EL (cell line): Measurements from ENCODE around the gene EYS.
A peak's percentile ranks its signal among the peaks of the same experiment; 100 is the strongest.
"Not testable (repeated sequence)": the region's sequence is repeated elsewhere in the genome, so short reads cannot be mapped to it uniquely, and the experiment has no call there.

Experiments used
- DNase-seq: peaks from one replicate; pipeline ENCODE4 v3.0.0-alpha.2; 2016

EYS gene

DNA sequence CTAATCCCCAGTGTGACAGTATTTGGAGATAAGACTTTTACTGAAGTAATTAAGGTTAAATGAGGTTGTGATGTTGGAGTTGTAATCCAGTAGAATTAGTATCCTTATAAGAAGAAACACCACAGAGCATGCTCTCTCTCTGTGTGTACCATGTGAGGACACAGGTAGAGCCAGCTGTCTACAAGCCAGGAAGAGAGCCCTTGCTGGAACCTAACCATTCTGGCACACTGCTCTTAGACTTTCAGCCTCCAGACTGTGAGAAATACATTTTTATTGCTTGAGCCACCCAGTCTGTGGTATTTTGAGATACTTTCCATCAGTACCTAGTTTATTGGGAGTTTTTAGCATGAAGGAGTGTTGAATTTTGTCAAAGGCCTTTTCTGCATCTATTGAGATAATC, 1961.2 kb downstream of the EYS start:
- no peak for DNase-seq

DNA sequence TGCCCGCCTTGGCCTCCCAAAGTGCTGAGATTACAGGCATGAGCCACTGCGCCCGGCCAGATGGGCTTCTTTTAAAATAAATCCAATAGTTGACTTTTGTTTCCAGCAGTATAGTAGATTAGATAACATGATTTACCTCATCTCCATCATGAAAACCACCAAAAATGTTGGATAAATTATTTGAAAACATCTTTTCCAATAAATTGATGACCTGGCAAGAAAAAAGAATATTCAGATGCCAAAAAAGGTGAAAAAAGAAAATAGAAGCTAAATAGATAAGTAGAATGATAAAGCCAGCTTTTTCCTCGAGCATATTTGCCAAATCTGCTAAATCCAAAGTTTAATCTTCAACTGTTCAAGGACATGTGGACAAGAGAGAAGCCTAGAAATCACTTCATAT, 1962.2 kb downstream of the EYS start:
- no peak for DNase-seq

DNA sequence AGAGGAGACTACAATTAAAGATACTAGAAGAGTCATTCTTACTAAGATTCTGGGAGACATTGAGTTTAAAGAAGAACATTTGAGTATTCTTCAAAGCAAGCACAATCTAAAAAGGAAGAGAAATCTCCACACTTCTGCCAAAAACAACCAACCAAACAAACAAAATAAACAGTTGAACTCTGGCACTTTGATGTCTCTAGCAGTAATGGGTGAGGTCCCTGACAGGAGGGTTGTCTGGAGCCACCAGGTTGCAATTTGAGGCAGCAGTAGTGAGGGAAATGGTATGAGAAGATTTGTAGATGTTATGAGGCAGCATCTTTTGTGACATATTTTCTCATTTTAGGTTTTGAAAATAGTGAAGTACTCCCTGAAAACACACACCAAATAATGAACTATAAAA, 1963.3 kb downstream of the EYS start:
- no peak for DNase-seq

DNA sequence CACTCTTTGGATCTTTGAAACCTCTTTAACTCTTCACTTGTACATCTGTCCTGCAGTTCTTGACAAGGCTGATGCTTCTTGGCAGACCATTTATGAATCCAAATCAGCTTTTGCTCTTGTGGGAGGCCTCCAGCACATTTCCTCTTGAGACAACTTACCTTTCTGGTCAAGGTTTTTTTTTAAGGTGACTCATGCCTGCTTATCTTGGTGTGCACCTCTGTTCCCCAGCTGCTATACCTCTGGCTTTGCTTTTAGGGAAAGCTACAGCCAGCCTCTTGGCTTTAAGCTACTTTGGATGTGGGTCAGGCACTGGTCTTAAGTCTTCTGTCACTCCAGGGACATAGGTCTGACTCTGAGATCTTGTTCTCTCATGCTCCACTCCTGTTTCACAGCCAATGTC, 1965.0 kb downstream of the EYS start:
- DNase-seq: no peak

DNA sequence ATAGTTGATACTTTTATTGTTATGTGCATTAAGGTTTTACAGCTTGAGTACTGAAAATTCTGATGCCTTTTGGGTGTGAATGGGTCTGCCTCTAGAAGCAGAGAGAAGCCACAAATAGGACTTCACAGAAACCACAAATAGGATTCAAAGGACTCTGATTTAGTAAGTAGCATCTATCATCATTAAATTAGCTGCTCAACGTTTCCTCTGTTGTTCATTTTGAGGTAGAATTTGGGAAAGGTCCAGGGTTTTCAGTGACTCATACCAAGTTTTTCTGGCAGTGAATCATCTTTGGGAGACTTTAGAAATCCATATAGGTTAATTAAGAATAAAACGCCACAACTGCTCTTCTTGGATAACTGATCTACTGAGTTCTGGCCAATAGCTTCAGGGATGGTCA, 1966.3 kb downstream of the EYS start:
- DNase-seq: peak; percentile 70

- DNase-seq: no peak
These were observed 1967.8 kb downstream of the EYS start for GRCh38 chr6:63739094-63739687.

- not testable (repeated sequence) for DNase-seq
These were observed 1968.8 kb downstream of the EYS start for GRCh38 chr6:63738190-63738589.

- DNase-seq: no peak
These were observed 1972.1 kb downstream of the EYS start for GRCh38 chr6:63734923-63735322.

- peak; percentile 17 for DNase-seq
These were observed 1974.7 kb downstream of the EYS start for GRCh38 chr6:63732336-63732735.

DNA sequence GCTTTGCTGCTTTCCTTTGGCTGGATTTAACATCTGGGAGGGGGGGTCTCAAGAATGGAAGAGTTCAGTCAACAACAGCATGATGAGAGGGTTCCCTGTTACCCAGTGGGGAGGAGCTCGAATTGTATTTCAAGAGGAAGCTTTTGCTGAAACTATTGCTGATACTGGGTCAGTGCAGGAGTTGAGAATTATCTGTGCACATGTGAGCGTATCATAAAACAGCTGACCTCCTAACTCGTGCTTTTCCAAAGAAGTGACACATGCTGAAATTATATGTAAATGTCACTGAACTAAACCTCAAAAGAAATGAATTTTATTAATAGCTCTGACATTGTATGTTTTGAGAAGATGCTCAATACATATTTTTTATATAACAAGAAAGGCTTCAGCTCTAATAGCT, 1975.1 kb downstream of the EYS start:
- peak; percentile 7 for DNase-seq

- DNase-seq: no peak
These were observed 1976.7 kb downstream of the EYS start for GRCh38 chr6:63730311-63730710.

GRCh38 chr6:63724721-63725120, 1982.3 kb downstream of the EYS start:
- no peak for DNase-seq

DNA sequence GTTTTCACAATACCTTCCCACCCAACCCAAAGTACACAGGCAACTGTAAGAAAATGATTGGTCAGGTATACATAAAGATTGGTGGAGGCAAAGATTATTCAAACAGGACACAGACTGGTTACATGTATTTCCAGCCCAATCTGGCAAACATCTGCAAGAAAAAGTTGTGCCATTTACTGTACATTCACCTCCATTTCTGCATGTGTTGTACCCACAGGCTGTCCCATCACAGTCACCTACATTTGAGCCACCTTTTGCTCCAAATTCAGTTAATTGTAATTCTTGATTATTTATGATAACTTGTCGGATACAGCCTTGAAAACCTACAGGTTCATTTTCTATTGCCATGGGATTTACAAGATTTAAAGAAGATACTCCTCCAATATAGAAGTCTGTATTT, 1985.8 kb downstream of the EYS start:
- no peak for DNase-seq

DNA sequence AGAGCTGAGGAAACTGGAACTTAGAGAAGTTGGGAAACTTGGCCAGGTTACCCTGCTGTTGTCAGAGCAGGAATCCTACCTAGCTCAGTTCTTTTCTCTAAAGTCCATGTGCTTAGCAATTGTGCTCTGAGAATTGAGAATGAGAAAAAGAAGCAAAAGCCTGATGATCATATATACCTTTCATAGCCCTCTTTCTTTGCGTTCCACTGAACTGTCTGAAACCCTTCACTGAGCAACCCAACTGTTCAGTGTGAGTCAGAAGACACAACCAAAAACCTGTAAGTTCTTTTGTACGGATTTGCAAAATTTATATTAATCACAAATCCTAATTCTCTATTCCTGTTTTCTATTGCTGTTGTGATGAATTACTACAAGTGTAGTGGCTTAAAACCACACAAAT, 1990.9 kb downstream of the EYS start:
- no peak for DNase-seq

- no peak for DNase-seq
These were observed 1992.9 kb downstream of the EYS start for GRCh38 chr6:63714091-63714490.

DNA sequence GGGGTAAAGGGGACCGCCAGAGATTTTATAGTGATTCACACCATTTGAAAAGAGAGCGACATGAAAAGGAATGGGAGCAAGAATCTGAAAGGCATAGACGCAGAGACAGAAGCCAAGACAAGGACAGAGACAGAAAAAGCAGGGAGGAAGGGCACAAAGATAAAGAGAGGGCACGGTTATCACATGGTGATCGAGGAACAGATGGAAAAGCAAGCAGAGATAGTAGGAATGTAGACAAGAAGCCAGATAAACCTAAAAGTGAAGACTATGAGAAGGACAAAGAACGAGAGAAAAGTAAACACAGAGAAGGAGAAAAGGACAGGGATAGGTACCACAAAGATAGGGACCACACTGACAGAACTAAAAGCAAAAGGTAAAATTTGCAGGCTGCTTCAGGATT, 1993.7 kb downstream of the EYS start:
- no peak for DNase-seq

GRCh38 chr6:63709148-63709547, 1997.9 kb downstream of the EYS start:
- no peak for DNase-seq

DNA sequence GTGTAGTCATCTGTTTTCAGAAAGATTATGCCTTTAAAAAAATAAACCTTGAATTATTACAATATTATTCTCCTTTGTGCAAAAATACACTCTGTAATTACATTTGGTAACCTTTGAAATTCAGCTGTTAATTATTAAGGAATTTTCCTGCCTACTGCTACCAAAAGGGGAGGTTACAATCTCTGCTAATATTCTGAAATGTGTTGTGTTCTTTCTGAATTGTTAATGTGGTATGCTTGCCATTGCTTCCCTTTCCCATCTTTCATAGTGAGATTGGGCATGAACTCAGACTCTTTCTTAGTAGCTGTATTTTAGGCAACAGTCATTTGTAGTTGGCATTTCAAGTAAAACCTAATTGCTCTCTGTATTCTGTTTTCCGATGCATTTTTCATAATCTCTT, 1998.4 kb downstream of the EYS start:
- no peak for DNase-seq

DNA sequence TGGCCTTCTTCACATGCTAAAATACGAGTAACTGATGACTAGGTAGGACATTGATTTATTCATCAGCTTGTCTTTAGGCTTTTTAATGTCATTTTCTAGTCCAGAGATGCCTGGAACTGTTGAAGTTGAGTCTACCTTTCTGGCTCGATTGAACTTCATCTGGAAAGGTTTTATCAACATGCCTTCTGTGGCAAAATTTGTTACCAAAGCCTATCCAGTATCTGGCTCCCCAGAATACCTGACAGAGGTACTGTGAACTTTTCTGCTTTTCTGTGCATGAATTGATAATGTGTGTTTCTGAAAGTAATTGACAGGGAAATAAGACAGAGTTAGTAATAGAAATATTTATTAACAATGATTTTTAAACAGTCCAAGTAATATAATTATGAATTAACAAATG, 2000.4 kb downstream of the EYS start:
- DNase-seq: no peak

- no peak for DNase-seq
These were observed 2001.3 kb downstream of the EYS start for GRCh38 chr6:63705707-63706106.

DNA sequence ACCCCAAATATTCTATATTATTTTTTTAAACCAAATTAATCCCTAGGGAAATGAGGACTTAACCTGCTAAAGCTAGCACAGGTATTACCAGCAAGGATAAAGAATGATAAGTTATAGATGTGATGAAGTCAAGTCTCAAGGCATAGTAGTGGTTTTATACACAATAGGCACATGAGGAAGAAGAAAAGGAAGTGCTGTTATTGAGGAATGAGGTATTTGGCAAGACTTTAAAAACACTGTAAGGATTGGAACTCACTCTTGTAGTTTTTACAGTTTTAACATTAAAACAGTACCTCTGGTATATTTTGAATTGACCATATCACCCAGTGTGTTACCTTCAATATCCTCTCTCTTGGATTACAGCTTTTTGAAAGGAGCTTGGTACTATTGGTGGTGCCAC, 2016.8 kb downstream of the EYS start:
- no peak for DNase-seq

DNA sequence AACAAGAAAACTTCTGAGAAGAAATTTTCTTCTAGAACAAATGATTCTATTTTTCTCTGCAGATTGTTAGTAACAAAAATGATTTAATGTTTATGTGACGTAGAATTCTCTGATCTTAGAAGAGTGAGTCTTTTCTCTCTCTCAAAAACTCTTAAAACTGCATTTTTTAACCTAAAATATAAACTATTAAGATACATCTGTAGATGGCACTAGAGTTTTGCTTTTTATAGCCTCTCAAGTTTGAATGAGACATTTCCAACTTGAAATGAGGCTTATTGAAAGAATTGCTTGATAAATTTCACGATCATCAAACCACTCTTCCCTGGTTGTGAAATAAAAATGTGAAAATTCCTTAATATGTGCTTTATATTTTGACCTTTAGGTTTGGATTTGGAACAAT, 2017.6 kb downstream of the EYS start:
- DNase-seq: no peak

DNA sequence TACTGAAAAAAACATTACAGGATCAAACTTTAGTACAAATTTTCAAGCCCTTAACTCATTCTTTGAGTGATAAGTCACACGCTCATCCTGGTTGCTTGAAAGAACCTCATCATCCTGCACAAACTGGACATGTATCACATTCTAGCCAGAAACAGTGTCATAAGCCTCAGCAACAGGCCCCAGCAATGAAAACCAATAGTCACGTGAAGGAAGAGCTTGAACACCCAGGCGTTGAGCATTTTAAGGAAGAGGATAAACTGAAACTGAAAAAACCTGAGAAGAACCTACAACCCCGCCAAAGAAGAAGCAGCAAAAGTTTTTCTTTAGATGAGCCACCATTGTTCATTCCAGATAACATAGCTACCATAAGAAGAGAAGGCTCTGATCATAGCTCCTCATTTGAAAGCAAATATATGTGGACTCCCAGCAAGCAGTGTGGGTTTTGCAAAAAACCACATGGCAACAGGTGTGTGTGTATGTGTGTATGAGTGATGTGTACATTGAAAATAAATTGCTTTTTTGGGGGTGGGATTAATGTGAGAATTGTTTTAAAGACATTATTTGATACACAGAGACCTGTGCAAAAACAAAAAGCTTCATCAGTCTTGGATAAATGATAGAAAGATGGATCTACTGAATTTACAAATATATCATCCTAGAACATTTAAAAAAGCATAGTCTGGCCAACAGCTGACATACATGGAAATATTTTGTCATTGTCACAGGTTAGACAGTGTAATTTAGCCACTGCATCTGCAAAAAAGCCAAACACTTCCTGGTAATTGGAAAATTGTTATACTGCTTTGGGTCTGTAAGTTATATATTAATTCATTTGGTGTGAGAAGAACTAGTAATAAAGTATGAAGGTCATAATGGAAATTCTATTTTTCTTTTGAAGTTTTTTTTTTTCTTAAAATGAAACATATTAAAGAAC, 2021.3 kb downstream of the EYS start:
- DNase-seq: no peak

- no peak for DNase-seq
These were observed 2023.9 kb downstream of the EYS start for GRCh38 chr6:63683071-63683603.
